HG03520 (cell line): ENCODE data around the gene PCNX2.
"Not testable (repeated sequence)": the region's sequence is repeated elsewhere in the genome, so short reads cannot be mapped to it uniquely, and the experiment has no call there.

ENCODE experiments used
- ATAC-seq: cut with Tn5 transposase; IDR thresholded peaks from one replicate; pipeline ENCODE4 v1.9.1; 2021; ENCODE audit warnings: mild to moderate bottlenecking, moderate library complexity; ENCODE audit not compliant: unreplicated experiment

PCNX2 gene

DNA sequence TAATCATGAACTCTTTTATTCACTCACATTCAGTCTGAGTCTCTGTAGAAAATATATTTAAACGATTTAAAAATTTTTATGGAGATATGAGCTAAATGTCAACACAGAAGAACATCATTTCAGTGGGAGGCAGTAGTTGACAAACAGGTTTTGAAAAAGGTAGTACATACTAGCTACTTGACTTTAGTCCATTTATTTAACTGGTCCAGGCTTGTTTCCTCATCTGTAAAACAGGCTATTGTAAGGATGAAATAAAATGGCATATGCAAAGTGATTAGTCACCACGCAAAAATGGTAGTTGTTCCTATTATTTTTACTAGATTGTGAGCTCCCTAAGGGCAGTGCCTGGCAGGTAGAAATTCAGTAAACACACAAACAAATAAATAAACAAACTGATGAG lies 270.0 kb downstream of the PCNX2 start:
- ATAC-seq: no peak

DNA sequence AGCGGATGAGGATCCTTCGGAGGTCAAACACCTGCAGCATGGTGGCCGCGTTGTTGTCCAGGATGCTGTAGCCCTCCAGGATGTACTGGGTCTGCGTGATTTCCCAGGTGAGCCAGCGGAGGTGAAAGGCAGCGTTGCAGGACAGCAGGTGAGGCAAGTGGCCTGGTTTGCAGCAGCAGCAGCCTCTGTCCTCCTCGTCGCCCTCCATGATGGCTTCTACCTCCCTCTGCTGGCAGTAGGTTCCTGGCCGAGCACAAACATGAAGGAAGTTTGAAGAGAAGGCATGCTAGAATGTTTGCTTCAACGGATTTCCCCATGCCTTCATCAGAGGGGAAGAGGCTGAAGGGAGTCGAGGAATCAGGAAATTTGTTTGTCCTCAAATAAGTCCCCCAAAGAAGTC lies 270.4 kb downstream of the PCNX2 start:
- no peak for ATAC-seq

DNA sequence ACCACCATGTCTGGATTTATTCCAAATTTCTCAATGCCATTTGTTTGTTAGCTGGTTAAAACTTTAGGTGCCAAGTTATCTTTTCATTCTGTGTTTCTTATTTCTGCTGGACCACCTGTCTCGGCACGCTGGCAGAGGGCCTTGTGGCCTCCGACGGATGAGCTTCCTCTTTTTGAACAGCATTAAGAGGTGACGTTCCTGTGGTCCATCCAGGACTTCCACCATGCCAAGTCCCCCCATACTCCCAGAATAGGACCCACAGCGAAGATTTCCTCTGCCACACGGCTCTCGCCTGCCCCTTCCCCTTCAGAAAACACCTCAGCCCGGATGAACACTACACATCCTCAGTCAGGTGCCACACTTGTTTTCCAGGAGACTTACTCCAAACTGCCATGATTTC lies 271.3 kb downstream of the PCNX2 start:
- no peak for ATAC-seq

DNA sequence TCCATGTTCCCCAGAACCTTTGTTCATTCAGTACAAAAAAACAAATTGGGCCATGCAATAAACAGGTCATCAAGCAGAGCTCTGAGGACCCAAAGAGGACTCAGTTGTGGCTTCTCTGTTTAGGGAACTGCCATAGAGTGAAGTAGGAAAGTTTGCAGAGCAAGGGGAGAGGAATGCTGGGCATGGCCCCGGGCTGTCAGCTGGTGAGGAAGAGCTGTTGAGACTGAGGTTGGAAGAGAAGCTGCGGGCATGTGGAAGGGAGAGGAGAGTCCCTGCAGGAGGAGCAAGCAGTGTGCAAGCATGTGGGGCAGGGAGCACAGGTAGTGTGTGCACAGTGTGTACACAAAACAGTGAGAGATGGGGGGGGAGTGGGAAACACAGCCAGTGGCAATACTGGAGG lies 273.3 kb downstream of the PCNX2 start:
- ATAC-seq: no peak

DNA sequence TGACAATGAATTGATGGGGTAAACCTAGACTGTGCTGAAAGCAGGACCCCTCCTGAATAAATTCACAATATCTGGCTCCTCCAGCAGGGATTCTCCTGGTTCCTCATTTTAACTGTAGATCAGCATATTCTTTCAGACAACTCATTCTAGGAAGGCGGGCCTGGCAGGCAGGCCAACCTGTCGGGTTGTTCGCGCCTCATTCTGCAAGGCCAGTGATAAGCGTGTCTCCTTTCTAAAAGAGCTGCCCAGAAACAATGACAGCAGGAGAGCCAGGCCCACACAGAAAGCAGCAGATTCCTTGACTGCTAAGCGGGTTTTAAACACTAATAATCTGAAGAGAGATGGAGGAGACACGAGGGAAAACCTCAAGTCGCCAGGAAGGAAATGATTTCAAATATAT lies 275.1 kb downstream of the PCNX2 start:
- ATAC-seq: no peak

DNA sequence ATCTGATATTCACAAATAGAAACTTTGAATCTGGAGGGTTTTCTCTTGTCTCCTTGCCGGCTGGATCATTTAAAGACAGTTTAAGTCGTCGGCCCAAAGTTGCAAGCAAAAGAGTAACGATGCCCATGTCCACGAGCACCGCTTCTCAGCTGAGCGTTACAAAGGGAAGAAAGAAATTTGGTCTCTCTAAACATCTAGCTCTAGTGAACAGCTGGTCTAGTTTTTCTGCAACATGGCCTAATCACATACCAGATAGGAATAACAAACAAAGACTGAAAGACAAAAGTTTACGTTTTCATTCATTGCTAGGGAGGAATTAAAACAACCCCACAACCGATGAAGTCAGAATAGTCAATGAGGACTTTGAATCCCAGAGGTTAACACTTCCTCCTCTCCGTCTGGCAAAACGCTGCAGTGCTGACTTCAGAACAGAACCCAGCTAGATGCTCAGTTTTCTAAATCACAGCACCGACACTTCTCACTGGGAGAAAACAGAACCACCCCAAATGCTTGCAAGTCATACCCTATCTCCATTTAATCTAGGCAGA lies 275.7 kb downstream of the PCNX2 start:
- no peak for ATAC-seq

DNA sequence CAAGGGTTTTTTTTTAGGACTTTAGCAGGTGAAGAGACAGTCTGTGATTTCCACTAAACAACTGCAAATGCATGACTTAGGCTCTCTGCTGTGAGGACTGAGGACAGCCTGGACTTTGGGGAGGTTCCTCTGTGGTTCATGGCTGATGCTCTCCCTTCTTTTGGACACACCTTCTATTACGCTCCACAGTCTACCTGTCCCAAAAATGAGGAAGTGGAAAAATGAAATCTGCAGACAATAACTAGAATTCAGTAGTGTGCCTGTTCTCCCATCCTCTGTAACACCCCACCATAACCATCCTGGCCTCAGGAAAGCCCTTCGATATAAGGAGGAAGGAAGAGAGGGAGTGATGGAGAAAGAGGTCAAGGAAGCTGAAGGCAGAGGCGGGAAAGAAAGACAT lies 276.4 kb downstream of the PCNX2 start:
- no peak for ATAC-seq

DNA sequence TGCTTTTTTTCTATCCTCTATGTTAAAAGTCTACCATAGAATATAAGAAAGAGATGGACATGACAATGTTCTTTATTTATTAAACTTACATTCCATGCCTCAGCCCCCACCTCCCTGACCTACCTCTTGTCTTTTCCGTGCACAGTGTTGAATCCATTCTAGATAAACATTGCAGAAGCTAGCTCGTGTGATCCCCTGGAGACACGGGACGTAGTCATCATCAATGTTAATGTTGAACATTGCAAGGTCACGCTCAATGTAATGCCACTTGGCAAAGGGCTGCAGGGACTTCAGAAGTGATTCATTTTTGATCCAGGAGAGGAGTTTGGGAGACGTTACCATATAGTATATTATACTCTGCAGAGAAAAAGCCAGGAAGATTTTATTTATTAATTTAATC lies 278.7 kb downstream of the PCNX2 start:
- no peak for ATAC-seq

DNA sequence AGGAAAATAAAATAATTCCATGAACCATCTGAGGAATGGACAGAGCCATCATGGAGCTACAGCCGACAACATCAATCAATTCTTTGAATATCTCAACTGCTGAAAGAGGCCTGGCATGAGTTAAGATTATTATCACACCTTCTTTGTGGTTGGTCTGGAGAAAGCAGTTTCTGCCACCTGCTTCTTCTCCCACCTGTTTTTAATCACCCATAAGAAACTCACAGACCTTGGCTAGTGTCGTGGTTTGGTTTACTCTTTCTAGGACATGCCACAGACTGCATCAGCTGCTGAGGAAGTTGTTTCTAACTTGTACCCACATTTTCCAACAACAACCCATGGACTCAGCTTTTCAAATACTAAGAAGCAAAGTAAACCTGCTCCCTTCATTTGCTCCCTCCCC lies 279.6 kb downstream of the PCNX2 start:
- ATAC-seq: no peak

DNA sequence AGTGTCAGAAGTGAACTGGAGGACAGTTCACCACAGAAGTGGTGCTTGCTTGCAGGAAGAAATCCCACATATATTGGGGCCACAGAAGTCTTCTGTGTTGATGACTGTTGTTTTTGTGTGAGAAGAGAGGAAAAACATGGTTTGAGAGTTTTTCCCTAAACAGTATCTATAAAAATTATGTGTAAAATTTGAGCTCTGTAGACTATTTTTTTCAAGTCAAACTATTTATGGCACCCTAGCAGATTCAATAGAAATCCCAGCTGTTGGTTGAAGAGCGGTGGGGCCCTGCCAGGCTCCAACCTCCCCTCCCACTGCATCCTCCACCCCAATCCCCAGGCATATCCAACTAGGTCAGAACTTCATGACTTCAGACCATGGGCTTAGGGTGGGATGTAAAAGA lies 283.5 kb downstream of the PCNX2 start:
- ATAC-seq: no peak

DNA sequence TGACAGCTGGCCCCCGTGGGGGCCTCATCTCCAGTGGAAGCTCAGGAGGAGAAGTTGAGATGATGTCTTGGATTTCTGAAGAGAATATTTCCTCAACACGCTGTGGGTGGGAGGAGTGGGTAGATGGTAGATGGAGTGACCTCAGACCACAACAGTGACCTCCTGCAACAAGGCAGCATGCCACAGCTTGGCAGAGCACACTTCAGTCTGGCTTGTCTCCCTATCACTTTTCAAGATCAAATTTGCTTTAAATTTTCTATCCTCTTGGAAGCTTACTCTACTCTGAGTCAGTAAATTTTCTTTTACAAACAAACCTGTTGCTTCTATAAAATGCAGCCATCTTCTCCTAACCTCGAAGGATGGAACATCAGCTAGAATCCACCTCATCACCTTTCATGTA lies 285.4 kb downstream of the PCNX2 start:
- ATAC-seq: no peak

DNA sequence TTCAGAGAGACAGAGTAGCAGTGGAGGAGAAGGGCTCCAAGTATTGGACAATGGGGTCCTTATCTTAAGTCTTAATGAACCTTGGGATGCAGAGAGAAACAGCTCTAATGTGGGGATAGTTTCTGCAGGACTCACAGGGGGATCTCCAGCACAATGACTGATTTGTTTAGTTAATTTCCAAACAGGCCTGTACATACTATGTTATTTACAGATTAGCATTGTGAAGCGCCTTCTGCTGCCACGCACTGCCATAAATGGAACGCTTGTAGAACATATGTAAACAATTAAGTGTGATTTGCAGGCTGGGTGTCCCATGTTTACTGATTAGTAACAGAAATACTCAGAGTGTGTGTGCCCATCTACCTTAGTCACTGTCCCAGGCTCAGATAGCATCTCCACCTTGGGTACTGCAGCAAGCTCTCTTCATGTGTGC lies 289.0 kb downstream of the PCNX2 start:
- no peak for ATAC-seq

DNA sequence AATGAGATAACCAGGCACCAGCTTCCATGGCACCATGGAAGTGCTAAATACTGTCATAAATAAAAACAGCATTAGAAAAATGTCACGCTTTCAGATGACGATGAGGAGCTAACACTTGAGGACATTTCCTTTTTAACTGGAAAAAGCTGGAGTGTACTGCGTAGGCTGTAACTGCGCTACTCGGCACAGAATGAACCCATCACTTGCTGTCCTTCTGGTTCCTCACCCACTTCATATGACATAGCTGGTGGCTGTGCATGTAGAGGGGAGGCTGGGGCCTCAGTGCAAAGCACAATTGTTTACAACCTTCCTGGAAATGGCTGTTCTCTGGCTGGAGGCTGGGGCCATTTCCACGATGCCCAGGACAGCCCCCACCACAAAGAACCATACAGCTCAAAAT lies 289.4 kb downstream of the PCNX2 start:
- no peak for ATAC-seq

DNA sequence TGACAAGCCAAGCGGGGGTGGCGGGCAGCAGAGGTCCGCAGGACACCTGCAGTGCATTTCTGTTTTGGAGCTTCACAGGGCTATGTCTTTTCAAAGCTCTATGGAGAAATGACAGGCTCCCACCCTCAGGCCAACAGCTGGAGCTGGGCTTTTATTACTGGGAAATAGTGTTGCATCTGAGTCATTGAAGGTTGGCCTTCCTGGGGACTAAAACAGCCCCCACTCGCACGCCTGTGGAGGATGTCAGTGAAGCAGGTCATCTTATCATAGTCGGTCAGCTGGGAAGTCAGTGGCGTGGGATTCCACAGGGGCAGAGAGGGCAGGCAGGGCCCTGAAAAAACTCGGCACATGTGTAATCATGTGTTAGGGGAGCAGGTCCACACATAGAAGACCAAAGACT lies 289.8 kb downstream of the PCNX2 start:
- ATAC-seq: no peak

DNA sequence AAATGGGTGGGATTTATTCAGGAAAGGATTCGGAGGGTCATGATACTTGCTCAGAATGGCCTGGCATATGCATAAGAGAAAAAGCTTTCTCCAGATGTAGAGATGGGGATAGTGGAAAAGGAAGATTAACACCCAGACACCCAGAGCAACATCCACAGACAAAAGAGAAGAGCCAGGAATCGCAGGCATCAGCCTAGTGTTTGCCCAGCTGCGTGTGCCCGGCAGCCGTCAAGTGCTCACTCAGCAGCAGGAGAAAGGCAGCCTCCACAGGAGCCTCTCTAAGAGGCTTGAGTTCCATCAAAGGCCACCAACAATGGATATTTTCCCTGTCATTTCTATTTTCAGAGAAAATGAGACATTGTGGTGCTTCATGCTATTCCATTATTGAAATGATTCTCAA lies 290.4 kb downstream of the PCNX2 start:
- no peak for ATAC-seq

DNA sequence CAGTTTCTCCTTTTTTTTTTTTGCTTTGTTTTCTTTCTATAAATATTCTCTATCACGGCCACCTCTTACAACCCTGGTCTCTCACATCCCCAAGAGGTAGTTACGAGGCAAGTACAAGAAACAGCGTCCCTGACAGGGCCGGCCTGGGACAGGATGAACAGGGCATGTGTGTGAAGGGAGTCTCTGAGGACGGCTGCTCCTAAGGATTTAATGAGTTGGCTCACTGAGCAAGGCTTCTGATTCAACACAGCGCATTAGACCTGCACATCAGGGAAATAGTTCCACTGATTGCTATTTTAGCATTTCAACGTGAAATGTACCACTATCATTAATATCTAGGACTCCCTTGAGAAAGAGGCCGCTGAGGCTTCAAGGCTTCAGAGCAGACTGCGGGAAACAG lies 291.1 kb downstream of the PCNX2 start:
- ATAC-seq: no peak

DNA sequence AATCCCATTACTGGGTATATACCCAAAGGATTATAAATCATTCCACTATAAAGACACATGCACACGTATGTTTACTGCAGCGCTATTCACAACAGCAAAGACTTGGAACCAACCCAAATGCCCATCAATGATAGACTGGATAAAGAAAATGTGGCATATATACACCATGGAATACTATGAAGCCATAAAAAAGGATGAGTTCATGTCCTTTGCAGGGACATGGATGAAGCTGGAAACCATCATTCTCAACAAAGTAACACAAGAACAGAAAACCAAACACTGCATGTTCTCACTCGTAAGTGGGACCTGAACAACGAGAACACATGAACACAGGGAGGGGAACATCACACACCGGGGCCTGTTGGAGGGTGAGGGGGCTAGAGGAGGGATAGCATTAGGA lies 291.9 kb downstream of the PCNX2 start:
- ATAC-seq: not testable (repeated sequence)

DNA sequence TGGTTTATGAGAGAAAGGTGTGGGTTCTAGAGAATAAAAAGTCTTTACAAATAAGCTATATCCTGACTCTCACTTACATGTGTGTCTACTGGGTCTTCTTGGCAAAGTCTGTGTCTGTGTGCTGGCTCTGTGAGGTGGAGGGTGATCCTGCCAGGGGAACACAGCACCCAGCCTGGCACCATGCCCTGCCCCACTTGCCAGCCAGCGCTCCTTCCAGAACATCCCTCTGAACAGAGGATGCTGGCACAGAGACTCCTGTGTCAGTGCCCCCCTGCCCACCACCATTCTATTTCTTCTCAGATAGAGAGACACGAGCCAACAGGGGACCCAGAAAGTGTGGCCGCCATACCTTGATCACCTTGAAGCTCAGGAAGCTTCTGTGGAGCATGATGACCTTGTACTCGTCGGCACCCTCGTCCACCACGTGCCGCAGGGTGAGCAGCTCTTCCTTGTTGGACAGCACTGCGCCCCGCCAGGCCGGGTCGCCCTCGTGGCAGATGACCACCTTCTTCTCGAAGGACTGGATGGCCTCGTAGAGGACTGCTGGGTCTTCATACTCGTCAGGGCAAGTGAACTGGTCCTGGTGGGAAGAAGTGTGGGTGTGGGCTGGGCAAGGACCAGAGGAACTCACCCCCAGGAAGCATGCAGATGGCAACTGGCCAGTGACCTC lies 295.4 kb downstream of the PCNX2 start:
- no peak for ATAC-seq

DNA sequence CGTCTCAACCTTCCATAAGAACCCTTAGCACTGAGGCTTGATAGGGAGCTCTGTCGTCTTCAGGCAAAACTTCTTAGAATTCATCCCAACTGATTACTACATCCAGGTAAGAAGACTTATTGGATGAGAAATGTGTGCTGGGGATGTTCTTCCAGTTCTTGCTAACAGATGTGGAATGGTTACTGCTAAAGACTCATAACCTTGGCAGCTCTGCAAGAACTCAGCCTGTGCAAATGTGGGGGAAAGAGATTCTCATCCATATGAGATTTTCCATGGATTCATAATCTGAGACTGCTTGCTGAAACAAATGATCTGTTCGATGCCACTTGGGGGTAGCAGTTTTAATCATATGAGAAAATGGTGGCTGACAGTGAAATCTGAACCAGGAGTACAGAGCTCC lies 296.9 kb downstream of the PCNX2 start:
- no peak for ATAC-seq

DNA sequence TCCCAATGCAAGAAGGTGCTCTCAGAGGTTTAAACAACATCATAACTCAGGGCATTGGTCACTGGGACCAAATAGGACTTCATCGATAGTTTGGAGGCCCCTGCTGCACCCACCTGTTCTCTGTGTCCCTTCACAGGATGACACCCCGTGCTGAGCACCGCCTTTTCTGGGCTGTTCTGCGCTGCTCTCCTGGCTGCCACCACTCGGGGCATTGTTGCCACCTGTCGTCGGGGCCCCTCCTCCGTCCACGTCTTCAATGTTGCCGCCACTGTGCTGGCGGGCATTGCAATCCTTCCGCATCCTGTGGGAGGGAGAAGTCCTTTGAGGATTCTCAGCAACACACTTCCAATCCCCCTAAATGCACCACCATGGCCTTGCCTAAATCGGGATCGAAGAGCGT lies 297.4 kb downstream of the PCNX2 start:
- no peak for ATAC-seq

DNA sequence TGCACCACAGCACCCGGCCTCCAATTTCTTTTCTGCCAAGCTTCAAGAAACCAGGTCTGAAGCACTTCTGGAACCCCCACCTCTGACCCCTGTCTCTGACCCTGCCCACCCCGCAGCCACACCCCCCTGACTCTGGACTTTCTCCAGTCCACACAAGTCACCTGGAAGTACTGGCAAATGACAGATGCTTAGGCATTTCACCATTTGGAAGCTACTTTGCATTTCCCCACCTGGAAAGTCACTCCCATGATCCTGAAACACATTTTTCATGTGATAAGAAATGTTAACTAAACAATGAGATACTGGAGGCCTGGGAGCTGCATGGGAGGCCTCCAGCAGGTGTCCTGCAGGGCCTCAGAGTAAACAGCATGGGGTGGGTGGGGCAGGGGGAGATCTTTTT lies 299.4 kb downstream of the PCNX2 start:
- ATAC-seq: no peak

DNA sequence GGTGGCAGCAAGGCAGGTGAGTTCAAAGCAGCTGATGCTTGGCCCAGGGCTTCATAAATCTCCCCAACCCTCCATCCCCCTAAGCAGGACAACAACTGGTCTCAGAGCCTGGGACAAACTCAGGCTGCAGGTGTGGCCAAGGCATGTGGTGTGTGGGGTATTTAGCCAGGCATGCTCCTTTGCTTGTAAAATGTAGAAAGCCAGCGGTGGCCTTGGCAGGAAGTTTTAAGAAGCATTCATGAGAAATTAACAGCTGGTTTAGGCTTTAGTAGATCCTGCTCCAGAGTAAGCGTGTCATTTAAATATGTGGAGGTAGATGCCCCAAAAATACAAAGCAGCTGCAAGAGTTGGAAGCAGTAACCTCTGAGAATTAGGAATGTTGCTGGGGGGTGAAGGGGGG lies 300.3 kb downstream of the PCNX2 start:
- no peak for ATAC-seq

DNA sequence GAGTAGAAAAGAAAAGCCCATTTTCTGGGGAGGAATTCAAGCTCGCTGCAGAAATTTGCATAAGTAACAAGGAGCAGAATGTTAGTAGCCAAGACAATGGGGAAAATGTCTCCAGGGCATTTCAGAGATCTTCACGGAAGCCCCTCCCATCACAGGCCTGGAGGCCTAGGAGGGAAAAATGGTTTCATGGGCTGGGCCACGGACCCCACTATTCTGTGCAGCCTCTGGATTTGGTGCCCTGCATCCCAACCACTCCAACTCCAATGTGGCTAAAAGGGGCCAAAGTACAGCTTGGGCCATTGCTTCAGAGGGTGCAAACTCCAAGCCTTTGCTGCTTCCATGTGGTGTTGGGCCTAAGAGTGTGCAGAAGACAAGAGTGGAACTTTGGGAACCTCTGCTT lies 302.0 kb downstream of the PCNX2 start:
- no peak for ATAC-seq
